HepG2 (cell line): ENCODE results near the gene GCNT4. TPM values are rescaled to one million over a fixed set of nuclear protein-coding genes. Genes with fewer than 3 reads are reported as not detected.

Source experiments
- ATAC-seq: fragments of 200-7000 bp; cut with Tn5 transposase; 3 replicates; pipeline ENCODE4 v1.9.1; 2020; ENCODE audit warnings: mild to moderate bottlenecking, moderate library complexity
- BruUV-seq: library from RNA; stranded (reverse); fragments of 400-500 nt; replicated peaks from 2 replicates; lab custom pipeline; 2021; lab: Mats Ljungman, UMichigan
- CTCF ChIA-PET: fragments of 300-600 bp; formaldehyde crosslinking; extraction: SDS; loops from one replicate; lab custom pipeline; 2021; ENCODE audit warnings: low total read pairs, inconsistent platforms, low intra/inter-chr PET ratio; lab: Yijun Ruan, JAX
- POLR2A ChIA-PET: fragments of 350-600 bp; sonication (Branson Sonifier 250); formaldehyde crosslinking; loops from one replicate; lab custom pipeline; 2020; ENCODE audit warnings: antibody characterized with exemption, inconsistent platforms; lab: Yijun Ruan, JAX
- DNase-seq: peaks from one replicate; pipeline ENCODE4 v3.0.0-alpha.2; 2015; ENCODE audit warnings: low spot score
- FAIRE-seq: peaks from 3 replicates; lab custom pipeline; 2011; peaks lifted over from hg19 to GRCh38; lab: Jason Lieb, UNC
- H2AFZ ChIP-seq: one replicate; pipeline ENCODE4 v1.6.1; 2011; ENCODE audit warnings: low read length, inconsistent platforms
- H3K27ac ChIP-seq: fragments of 300-600 bp; 3 replicates; pipeline ENCODE4 v1.8.0; 2011; ENCODE audit warnings: mixed run types, mild to moderate bottlenecking, mixed read lengths, low read length, inconsistent platforms; ENCODE audit not compliant: insufficient read depth; ENCODE audit errors: extremely low read length
- H3K27me3 ChIP-seq, 2 experiments: fragments of 200-600 bp in 1 of 2; 2 replicates in 1 of 2; 3 replicates in 1 of 2; pipeline versions ENCODE4 v1.6.0 to v1.8.0; 2011; ENCODE audit warnings: low read length in 2 of 2, mild to moderate bottlenecking in 2 of 2, moderate library complexity in 2 of 2, inconsistent platforms in 1 of 2; ENCODE audit not compliant: insufficient read depth in 2 of 2, control insufficient read depth in 1 of 2
- H3K36me3 ChIP-seq, 2 experiments: fragments of 200-600 bp in 1 of 2; replicated peaks in 1 of 2; 2 replicates in 1 of 2; 3 replicates in 1 of 2; pipeline versions ENCODE4 v1.5.1 to v1.8.0; 2011; ENCODE audit warnings: low read length in 2 of 2, inconsistent platforms in 1 of 2; ENCODE audit not compliant: insufficient read depth in 2 of 2, control insufficient read depth in 1 of 2
- H3K4me1 ChIP-seq: 2 replicates; pipeline ENCODE4 v1.5.1; 2012; ENCODE audit warnings: low read length, inconsistent platforms; ENCODE audit not compliant: insufficient read depth
- H3K4me2 ChIP-seq: 2 replicates; pipeline ENCODE4 v1.6.0; 2011; ENCODE audit warnings: low read depth, low read length, inconsistent platforms
- H3K4me3 ChIP-seq, 3 experiments: fragments of 200-600 bp in 1 of 3; sonication (generic), shearing (Covaris generic) in 1 of 3; replicated peaks in 1 of 3; 2 replicates each; pipeline ENCODE4 v1.5.1; 2011 to 2016; ENCODE audit warnings: low read length in 3 of 3, inconsistent platforms in 2 of 3, low read depth in 2 of 3, mild to moderate bottlenecking in 2 of 3, control low read depth in 1 of 3, mixed read lengths in 1 of 3; ENCODE audit not compliant: insufficient read depth in 1 of 3
- H3K79me2 ChIP-seq: one replicate; pipeline ENCODE4 v1.6.1; 2011; ENCODE audit warnings: low read length, inconsistent platforms; ENCODE audit not compliant: insufficient read depth
- H3K9ac ChIP-seq: 2 replicates; pipeline ENCODE4 v1.6.0; 2011; ENCODE audit warnings: mild to moderate bottlenecking, low read depth, low read length, inconsistent platforms; ENCODE audit not compliant: insufficient read depth
- H3K9me3 ChIP-seq: 2 replicates; pipeline ENCODE4 v1.5.1; 2012; ENCODE audit warnings: mild to moderate bottlenecking, low read length
- H4K20me1 ChIP-seq: 2 replicates; pipeline ENCODE4 v1.6.0; 2011; ENCODE audit warnings: inconsistent platforms, mild to moderate bottlenecking, low read length, moderate library complexity; ENCODE audit not compliant: insufficient read depth
- MAFF ChIP-seq: IDR thresholded peaks from 2 replicates; pipeline ENCODE4 v1.6.1; 2011; ENCODE audit warnings: low read depth, low read length, improper control_type of control experiment
- MAFK ChIP-seq, 2 experiments: IDR thresholded peaks in 1 of 2; conservative IDR thresholded peaks in 1 of 2; 2 replicates each; pipeline ENCODE4 v1.6.1; 2011; ENCODE audit warnings: improper control_type of control experiment in 2 of 2, low read length in 2 of 2
- MLLT10 ChIP-seq: sonication (generic); formaldehyde crosslinking; IDR thresholded peaks from 2 replicates; pipeline ENCODE4 v1.4.0; 2020; ENCODE audit warnings: missing genetic modification reagents
- PLRG1 ChIP-seq: fragments of 450-650 bp; conservative IDR thresholded peaks from 2 replicates; pipeline ENCODE4 v1.6.1; 2016
- RAD51 ChIP-seq: fragments of 450-650 bp; IDR thresholded peaks from 2 replicates; pipeline ENCODE4 v1.6.1; 2016; ENCODE audit warnings: borderline replicate concordance
- SYNCRIP ChIP-seq: fragments of 200-400 bp; formaldehyde crosslinking; IDR thresholded peaks from 2 replicates; pipeline ENCODE4 v1.6.1; 2018; ENCODE audit warnings: mild to moderate bottlenecking, low read depth, low read length; ENCODE audit not compliant: insufficient read depth
- WGBS: methylation state at CpG from one replicate; pipeline ENCODE4 v1.1.6; 2017; ENCODE audit warnings: low lambda C conversion rate; 5-methylcytosine and 5-hydroxymethylcytosine counted together
- in situ Hi-C: cut with HindIII; loops from 2 replicates; pipeline ENCODE4 v1.10.0; 2017; ENCODE audit warnings: low pct_unique_long_range_greater_than_20kb; ENCODE audit not compliant: extremely low pct_ligation_motif_present
- intact Hi-C: fragments of 100-400 bp; cut with micrococcal nuclease; formaldehyde crosslinking; loops from one replicate; pipeline ENCODE4 v1.10.0; 2022; ENCODE audit not compliant: unreplicated experiment
- polyA plus RNA-seq, 8 experiments: library from polyadenylated mRNA; depleted of rRNA in 3 of 8; stranded (reverse) in 7 of 8; unstranded in 1 of 8; fragments of >200 nt; fragmentation: Illumina TruSeq in 4 of 8; extraction: Trizol in 4 of 8; gene quantifications; 2 replicates each; pipeline versions ENCODE4 v1.2.1 to v1.2.3, GENCODE V29; 2011 to 2016; ENCODE audit warnings: low read depth in 4 of 8, missing spikeins in 1 of 8, mixed read lengths in 1 of 8; ENCODE audit not compliant: insufficient read depth in 1 of 8
- total RNA-seq, 5 experiments: library from RNA; depleted of rRNA; stranded (reverse); fragments of >200 nt; fragmentation: Illumina TruSeq; extraction: Trizol; gene quantifications; 2 replicates each; pipeline ENCODE4 v1.2.3, GENCODE V29; 2016; ENCODE audit warnings: low read depth in 1 of 5
- TF ChIP-seq, protein P1 (sequence below), 2 experiments: sonication (generic) in 1 of 2; formaldehyde crosslinking in 1 of 2; IDR thresholded peaks; 2 replicates each; pipeline versions ENCODE4 v1.5.1 to v1.6.1; 2011 to 2020; ENCODE audit warnings: borderline replicate concordance in 1 of 2, low read depth in 1 of 2, low read length in 1 of 2, mild to moderate bottlenecking in 1 of 2, missing genetic modification reagents in 1 of 2, moderate library complexity in 1 of 2

The GCNT4 gene
- total and polyA plus RNA-seq, 2 of the 13 experiments (the other 11 are each of a cell fraction or from before 2014, with no cell fraction given) = 0.22 to 0.38 TPM

DNA sequence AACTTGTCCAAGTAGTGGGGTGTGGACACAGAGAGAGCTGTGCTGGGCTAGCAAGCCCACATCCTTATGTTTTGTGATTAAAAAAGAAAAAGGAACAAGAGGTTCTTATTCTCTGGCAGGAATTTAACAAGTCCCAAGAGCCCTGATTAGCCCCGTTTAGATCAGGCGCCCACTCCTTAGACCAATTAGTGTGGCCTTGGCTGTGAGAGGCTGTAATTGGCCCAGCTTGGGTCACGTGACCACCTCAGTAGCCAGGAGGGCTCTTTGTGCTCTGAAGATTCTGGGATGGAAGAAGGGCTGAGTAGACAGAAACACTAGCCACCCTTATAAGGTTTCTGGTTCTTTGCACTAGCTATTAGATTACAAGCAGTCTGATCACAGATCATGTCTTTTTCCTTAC is 31.1 kb downstream of the GCNT4 start:
- H3K79me2 ChIP-seq = no peaks in the 10 kb centered on the region
- no peak for FAIRE-seq
- ChIA-PET POLR2A (no interaction called here), CTCF (no interaction called here)
- peaks cover 25% of the 10 kb centered on the region for H3K4me1 ChIP-seq
- H3K9ac ChIP-seq = no peak overlapping the region
- no TSS peak for BruUV-seq
- 84% methylated on average over 3 of the region's 3 CpGs for WGBS
- TF ChIP-seq, protein P1, sequence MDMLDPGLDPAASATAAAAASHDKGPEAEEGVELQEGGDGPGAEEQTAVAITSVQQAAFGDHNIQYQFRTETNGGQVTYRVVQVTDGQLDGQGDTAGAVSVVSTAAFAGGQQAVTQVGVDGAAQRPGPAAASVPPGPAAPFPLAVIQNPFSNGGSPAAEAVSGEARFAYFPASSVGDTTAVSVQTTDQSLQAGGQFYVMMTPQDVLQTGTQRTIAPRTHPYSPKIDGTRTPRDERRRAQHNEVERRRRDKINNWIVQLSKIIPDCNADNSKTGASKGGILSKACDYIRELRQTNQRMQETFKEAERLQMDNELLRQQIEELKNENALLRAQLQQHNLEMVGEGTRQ (IDR thresholded peaks at IDR 0.05; ENCODE audit: low read depth, low read length) = no peak
- TF ChIP-seq, protein P1 (CRISPR knock-in tag; IDR thresholded peaks at IDR 0.05; ENCODE audit: borderline replicate concordance) = peak; percentile 28; the same call in 1 of the 2 replicates
- TF ChIP-seq PLRG1 (no peak), MLLT10 (CRISPR knock-in tag) (no peak), MAFK (conservative IDR thresholded peaks at IDR 0.05 in 1 of 2, IDR thresholded peaks at IDR 0.05 in 1 of 2; ENCODE audit: low read length in 2 of 2) (peak in 1 of 2 experiments; percentile 12; a peak in 1 of 4 replicates), MAFF (0 out of 2 replicates have a peak, but pooled peaks have one; percentile 11), SYNCRIP (no peak), RAD51 (peak; percentile 47; the same call in 1 of the 2 replicates)
- TF ChIP-seq, all 625 proteins: peak for 4
- in situ Hi-C loops (no loop called here), intact Hi-C loops (no loop called here)
- Histone ChIP-seq H3K4me2 (no peak overlapping the region), H3K27ac (no peak overlapping the region), H3K27me3 (no peaks in the 10 kb centered on the region), H2AFZ (no peak overlapping the region), H3K36me3 (no peaks in the 10 kb centered on the region), H3K9me3 (no peaks in the 10 kb centered on the region), H4K20me1 (no peaks in the 10 kb centered on the region), H3K4me3 (no peak overlapping the region)
- DNase-seq (no peak), ATAC-seq (no peak)
